DMS53 treated with DMSO at 0.1 percent for 48 hours (cell line): ENCODE data around the gene SERINC2.
"Not testable (repeated sequence)": the region's sequence is repeated elsewhere in the genome, so short reads cannot be mapped to it uniquely, and the experiment has no call there.

Experiments used
- DNase-seq: peaks from one replicate; lab custom pipeline; 2025; ENCODE audit not compliant: unreplicated experiment; lab: John Stamatoyannopoulos, UW

Gene SERINC2

GRCh38 chr1:31460027-31460426 is 47.0 kb downstream of the SERINC2 start:
- DNase-seq: no peak

DNA sequence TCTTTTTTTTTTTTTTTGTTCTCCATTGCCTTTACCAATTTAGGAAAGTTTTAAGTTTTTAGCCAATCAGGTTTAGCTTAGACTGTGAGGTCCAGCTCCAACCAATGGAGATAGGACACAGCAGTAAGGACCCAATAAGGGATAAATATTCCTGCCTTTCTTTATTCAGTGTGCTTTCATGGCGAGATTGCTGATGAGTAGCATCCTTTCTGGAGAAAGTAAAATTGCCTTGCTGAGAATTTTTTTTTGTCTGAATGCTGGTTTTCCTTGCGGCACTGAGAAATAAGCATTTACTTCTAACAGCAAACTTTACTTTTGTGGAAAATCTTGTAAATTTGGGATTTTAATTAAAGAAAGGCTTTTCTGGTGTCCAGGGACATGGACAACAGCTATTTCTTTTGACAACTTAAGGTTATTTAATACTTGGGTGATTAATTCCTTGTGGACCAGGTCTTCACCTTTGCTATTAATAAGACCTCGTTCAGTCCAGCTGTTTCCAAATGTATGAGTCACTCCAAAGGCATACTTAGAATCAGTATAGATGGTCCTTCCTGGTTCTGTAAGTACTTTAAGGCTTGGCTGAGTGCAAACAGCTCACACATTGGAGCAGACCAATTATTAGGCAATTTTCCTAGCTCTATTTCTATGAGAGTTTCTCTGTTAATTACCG is 54.1 kb downstream of the SERINC2 start:
- peak; percentile 86 for DNase-seq

- DNase-seq: peak; percentile 61
Measured at GRCh38 chr1:31470794-31471315, 57.8 kb downstream of the SERINC2 start.

- peak; percentile 99 for DNase-seq
Measured at GRCh38 chr1:31471452-31472313, 58.7 kb downstream of the SERINC2 start.

DNA sequence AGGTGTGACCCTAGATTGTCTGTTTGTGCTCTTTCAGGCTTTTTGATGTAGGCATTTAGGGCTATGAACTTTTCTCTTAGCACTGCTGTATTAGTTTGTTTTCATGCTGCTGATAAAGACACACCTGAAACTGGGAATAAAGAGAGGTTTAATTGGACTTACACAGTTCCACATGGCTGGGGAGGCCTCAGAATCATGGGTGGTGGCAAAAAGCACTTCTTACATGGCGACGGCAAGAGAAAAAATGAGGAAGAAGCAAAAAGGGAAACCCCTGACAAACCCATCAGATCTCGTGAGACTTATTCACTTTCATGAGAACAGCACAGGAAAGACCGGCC is 59.3 kb downstream of the SERINC2 start:
- DNase-seq: not testable (repeated sequence)

GRCh38 chr1:31472673-31473072 is 59.7 kb downstream of the SERINC2 start:
- DNase-seq: not testable (repeated sequence)

- DNase-seq: not testable (repeated sequence)
Measured at GRCh38 chr1:31473508-31473907, 60.5 kb downstream of the SERINC2 start.

- not testable (repeated sequence) for DNase-seq
Measured at GRCh38 chr1:31474567-31474966, 61.6 kb downstream of the SERINC2 start.

DNA sequence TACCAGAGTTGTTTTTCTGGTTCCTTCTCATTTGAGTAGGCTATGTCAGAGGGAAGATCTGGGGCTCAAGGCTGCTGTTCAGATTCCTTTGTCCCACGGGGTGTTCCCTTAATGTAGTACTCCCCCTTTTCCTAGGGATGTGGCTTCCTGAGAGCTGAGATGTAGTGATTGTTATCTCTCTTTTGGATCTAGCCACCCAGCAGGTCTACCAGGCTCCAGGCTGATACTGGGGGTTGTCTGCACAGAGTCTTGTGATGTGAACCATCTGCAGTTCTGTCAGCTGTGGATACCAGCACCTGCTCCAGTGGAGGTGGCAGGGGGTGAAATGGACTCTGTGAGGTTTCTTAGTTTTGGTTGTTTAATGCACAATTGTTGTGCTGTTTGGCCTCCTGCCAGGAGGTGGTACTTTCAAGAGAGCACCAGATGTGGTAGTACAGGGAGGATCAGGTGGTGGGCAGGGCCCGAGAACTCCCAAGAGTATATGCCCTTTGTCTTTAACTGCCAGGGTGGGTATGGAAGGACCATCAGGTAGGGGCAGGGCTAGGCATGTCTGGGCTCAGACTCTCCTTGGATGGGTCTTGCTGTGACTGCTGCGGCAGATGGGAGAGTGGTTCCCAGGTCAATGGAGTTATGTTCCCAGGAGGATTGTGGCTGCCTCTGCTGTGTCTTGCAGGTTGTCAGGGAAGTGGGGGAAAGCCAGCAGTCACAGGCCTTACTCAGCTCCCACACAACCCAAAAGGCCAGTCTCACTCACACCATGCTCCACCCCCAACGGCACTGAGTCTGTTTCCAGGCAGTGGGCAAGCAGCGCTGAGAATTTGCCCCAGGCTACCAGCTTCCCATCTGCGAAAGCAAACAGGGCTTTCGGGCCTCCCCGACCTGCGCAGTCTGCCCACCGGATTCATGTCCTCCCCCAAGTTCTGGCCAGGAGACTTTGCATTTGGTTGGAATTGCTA is 64.2 kb downstream of the SERINC2 start:
- DNase-seq: peak; percentile 81

DNA sequence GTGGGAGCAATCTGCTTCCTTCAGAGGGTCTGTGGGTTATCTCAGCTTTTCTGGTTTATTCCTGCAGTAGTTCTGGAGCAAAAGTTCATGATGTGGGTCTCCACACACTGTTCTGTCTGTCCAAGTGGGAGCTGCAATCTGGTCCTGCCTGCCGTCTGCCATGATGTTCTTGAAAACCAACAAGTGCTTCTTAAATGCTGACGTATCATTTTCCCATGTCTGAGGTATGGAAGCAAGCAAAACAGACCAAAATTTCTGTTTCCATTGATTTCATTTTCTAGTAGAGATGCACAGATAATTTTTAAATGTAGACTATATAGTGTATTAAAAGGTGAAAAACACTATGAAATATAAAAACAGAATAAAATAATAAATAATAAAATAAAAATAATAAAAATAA is 65.2 kb downstream of the SERINC2 start:
- no peak for DNase-seq

DNA sequence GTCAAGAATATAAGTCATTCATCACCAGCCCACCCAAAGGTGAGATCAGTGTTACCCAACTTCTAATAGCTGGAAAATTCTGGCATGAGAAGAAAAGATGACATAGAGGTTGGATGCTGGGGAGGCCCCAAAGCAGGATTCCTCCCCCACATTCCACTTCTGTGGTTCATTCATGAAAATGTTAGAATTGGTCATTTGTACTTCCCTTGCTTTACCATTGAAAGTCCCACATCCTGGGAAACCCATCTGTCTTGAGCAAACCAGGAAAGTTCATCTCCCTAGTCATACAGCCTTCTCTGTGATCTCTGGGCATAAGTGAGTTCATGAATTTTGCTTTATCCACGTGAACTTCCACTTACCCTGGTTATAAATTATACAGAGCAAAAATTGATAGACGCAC is 66.8 kb downstream of the SERINC2 start:
- DNase-seq: no peak

DNA sequence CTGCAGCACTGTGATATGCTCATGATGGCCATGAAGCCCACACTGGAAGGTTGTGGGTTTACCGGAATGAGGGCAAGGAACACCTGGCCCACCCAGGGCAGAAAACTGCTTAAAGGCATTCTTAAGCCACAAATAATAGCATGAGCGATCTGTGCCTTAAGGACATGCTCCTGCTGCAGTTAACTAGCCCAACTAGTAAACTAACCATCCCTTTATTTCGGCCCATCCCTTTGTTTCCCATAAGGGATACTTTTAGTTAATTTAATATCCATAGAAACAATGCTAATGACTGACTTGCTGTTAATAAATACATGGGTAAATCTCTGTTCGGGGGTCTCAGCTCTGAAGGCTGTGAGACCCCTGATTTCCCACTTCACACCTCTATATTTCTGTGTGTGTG is 67.4 kb downstream of the SERINC2 start:
- not testable (repeated sequence) for DNase-seq

DNA sequence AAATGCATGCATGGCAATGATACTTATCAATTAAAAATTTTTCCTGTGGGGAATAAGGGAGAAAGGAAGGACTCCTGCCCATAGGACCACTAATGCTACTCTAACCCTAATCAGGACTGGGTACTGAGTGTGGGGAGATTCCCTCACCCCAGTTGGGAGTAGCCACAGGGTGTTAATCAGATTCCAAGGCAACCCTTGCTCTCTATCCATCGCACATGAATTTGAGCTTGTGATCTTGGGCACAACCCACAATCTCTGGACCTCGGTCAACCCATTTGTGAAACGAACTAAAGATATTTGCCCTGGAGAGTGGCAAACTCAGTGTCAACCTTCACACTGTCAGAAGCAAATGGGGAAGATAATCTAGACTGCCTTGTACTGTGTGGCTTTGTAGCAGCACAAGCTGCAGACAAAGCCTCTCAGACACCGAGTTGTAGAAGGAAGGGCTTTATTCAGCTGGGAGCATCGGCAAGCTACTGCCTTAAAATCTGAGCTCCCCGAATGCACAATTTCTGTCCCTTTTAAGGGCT is 69.5 kb downstream of the SERINC2 start:
- DNase-seq: no peak

DNA sequence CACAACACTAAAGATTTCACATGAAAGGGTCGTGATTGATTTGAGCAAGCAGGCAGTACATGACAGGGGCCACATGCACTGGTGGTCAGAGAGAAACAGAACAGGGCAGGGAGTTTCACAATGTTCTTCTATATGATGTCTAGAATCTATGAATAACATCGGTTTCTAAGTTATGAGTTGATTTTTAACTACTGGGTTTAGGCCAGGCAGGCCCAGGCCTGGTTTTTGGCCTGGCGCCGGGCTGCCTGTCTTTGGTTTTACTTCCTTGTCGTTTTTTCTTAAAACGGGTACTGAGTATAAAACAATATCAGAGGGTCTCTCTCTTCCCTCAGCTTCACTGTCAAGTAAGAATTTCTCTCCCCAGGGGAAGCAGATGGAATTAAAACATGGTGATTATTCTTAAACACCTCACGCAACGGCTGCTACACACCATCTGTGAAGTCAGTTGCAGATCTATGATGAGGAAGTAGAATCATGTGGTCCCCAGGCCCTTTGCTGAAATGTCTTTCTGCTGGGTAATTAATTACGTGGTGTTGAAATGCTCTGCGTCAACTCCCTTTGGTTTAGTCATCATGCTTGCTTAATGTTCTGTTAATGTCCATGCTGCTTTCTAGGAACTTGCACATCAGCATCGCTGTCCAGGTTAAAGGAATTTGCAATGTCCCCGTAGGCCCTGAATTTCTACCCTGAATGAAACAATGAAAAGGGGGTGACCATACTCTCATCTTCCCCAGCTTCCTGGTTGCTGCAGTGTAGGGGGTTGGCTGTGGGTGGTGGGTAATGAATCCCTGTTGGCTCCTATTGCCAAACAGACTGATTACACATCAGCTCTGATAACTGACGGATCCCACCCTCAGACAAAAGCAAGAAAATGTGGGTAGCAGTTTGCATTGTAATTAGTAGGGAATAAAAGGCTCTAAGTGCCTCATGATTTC is 70.3 kb downstream of the SERINC2 start:
- DNase-seq: no peak
